H1 (cell line): Measurements from ENCODE around the gene ACLY. TPM values are rescaled to one million over a fixed set of nuclear protein-coding genes. Genes with fewer than 3 reads are reported as not detected.

Experiments
- CTCF ChIA-PET: fragments of 300-600 bp; sonication (Branson Sonifier 250); formaldehyde crosslinking; loops from one replicate; lab custom pipeline; 2021; ENCODE audit not compliant: partially characterized antibody; lab: Charles Lee
- POLR2A ChIA-PET: fragments of 300-600 bp; sonication (Branson Sonifier 250); formaldehyde crosslinking; loops from one replicate; lab custom pipeline; 2021; ENCODE audit warnings: inconsistent platforms; ENCODE audit not compliant: partially characterized antibody; lab: Charles Lee
- DNase-seq, 2 experiments: peaks; one replicate each; pipeline versions ENCODE4 v3.0.0 to v3.0.0-alpha.2; 2010 to 2022; ENCODE audit warnings: low spot score in 2 of 2, low read depth in 1 of 2, mixed read lengths in 1 of 2
- FAIRE-seq: peaks from 2 replicates; lab custom pipeline; 2011; peaks lifted over from hg19 to GRCh38; lab: Jason Lieb, UNC
- H2AFZ ChIP-seq: 2 replicates; pipeline ENCODE4 v1.8.1; 2012; ENCODE audit warnings: low read length, inconsistent platforms
- H2AK5ac ChIP-seq: 2 replicates; pipeline ENCODE4 v1.6.1; 2013; ENCODE audit warnings: low read depth, low read length
- H2BK120ac ChIP-seq: replicated peaks from 2 replicates; pipeline ENCODE3; 2013; ENCODE audit warnings: low read depth, low read length, inconsistent platforms
- H2BK12ac ChIP-seq: 2 replicates; pipeline ENCODE4 v1.6.1; 2013; ENCODE audit warnings: low read depth, low read length
- H2BK15ac ChIP-seq: 2 replicates; pipeline ENCODE4 v1.6.1; 2013; ENCODE audit warnings: low read length
- H2BK20ac ChIP-seq: 2 replicates; pipeline ENCODE4 v1.6.1; 2013; ENCODE audit warnings: low read length
- H2BK5ac ChIP-seq: 2 replicates; pipeline ENCODE4 v1.6.1; 2013; ENCODE audit warnings: low read depth, low read length
- H3K14ac ChIP-seq: 2 replicates; pipeline ENCODE4 v1.6.1; 2013; ENCODE audit warnings: inconsistent platforms; ENCODE audit not compliant: insufficient read length
- H3K18ac ChIP-seq: 2 replicates; pipeline ENCODE4 v1.6.1; 2013; ENCODE audit warnings: low read length; ENCODE audit errors: extremely low read depth
- H3K23ac ChIP-seq: 2 replicates; pipeline ENCODE4 v1.6.1; 2013; ENCODE audit warnings: inconsistent platforms; ENCODE audit not compliant: insufficient read length
- H3K23me2 ChIP-seq: 2 replicates; pipeline ENCODE4 v1.6.1; 2013; ENCODE audit warnings: low read depth, low read length
- H3K27ac ChIP-seq: 2 replicates; pipeline ENCODE4 v1.6.1; 2011; ENCODE audit warnings: low read depth, low read length, inconsistent platforms
- H3K27me3 ChIP-seq, 4 experiments: replicated peaks in 1 of 4; 1 replicate in 1 of 4; 2 replicates in 3 of 4; pipeline versions ENCODE4 v1.6.1 to v1.8.1; 2011 to 2013; ENCODE audit warnings: low read length in 3 of 4, mild to moderate bottlenecking in 3 of 4, inconsistent platforms in 2 of 4, mixed read lengths in 2 of 4, moderate library complexity in 1 of 4; ENCODE audit not compliant: control insufficient read depth in 3 of 4, insufficient read depth in 3 of 4; ENCODE audit errors: extremely low read depth in 1 of 4
- H3K36me3 ChIP-seq, 4 experiments: 2 replicates each; pipeline versions ENCODE4 v1.6.1 to v1.8.1; 2011 to 2013; ENCODE audit warnings: mild to moderate bottlenecking in 4 of 4, low read length in 3 of 4, moderate library complexity in 2 of 4, control low read depth in 1 of 4, inconsistent platforms in 1 of 4; ENCODE audit not compliant: insufficient read depth in 4 of 4, control insufficient read depth in 2 of 4
- H3K4ac ChIP-seq: replicated peaks from 2 replicates; pipeline ENCODE3; 2013; ENCODE audit warnings: low read length, low read depth, mixed read lengths, inconsistent platforms; ENCODE audit not compliant: insufficient read length
- H3K4me1 ChIP-seq, 4 experiments: replicated peaks in 1 of 4; 1 replicate in 1 of 4; 2 replicates in 3 of 4; pipeline versions ENCODE4 v1.6.1 to v1.8.1; 2011 to 2013; ENCODE audit warnings: low read length in 3 of 4, inconsistent platforms in 2 of 4, mixed read lengths in 1 of 4; ENCODE audit not compliant: insufficient read depth in 4 of 4, control insufficient read depth in 3 of 4
- H3K4me2 ChIP-seq, 2 experiments: 2 replicates each; pipeline versions ENCODE4 v1.6.1 to v1.8.1; 2011 to 2013; ENCODE audit warnings: low read depth in 2 of 2, low read length in 2 of 2, control low read depth in 1 of 2, inconsistent platforms in 1 of 2, mild to moderate bottlenecking in 1 of 2; ENCODE audit not compliant: insufficient read depth in 1 of 2
- H3K4me3 ChIP-seq, 4 experiments: fragments of 200-600, 300-600 bp in 1 of 4; sonication (generic), shearing (Covaris generic), sonication (Bioruptor Twin) in 1 of 4; 2 replicates each; pipeline versions ENCODE4 v1.5.1 to v1.8.1; 2011 to 2016; ENCODE audit warnings: low read length in 4 of 4, low read depth in 3 of 4, control low read depth in 2 of 4, inconsistent platforms in 2 of 4, mild to moderate bottlenecking in 2 of 4, mixed read lengths in 1 of 4, moderate library complexity in 1 of 4; ENCODE audit not compliant: insufficient read depth in 2 of 4; ENCODE audit errors: extremely low read depth in 1 of 4
- H3K56ac ChIP-seq: replicated peaks from 2 replicates; pipeline ENCODE3; 2013; ENCODE audit warnings: low read depth, mild to moderate bottlenecking, mixed read lengths, low read length, inconsistent platforms; ENCODE audit not compliant: insufficient read length
- H3K79me1 ChIP-seq: 2 replicates; pipeline ENCODE4 v1.6.1; 2013; ENCODE audit warnings: low read depth, low read length, control low read depth
- H3K79me2 ChIP-seq, 2 experiments: 2 replicates each; pipeline versions ENCODE4 v1.6.1 to v1.8.1; 2012 to 2013; ENCODE audit warnings: low read length in 2 of 2, mild to moderate bottlenecking in 2 of 2, inconsistent platforms in 1 of 2; ENCODE audit not compliant: insufficient read depth in 2 of 2, control insufficient read depth in 1 of 2
- H3K9ac ChIP-seq, 4 experiments: replicated peaks in 1 of 4; 1 replicate in 1 of 4; 2 replicates in 3 of 4; pipeline versions ENCODE4 v1.6.1 to v1.8.1; 2011 to 2013; ENCODE audit warnings: low read depth in 3 of 4, low read length in 3 of 4, control low read depth in 2 of 4, mild to moderate bottlenecking in 2 of 4, moderate library complexity in 2 of 4, inconsistent platforms in 1 of 4; ENCODE audit errors: extremely low read depth in 1 of 4
- H3K9me3 ChIP-seq, 2 experiments: 2 replicates each; pipeline versions ENCODE4 v1.6.1 to v1.8.1; 2012 to 2013; ENCODE audit warnings: mild to moderate bottlenecking in 2 of 2, moderate library complexity in 2 of 2, control low read depth in 1 of 2, inconsistent platforms in 1 of 2, low read depth in 1 of 2, low read length in 1 of 2, mixed read lengths in 1 of 2; ENCODE audit not compliant: insufficient read depth in 2 of 2
- H4K20me1 ChIP-seq, 2 experiments: replicated peaks in 1 of 2; 2 replicates each; pipeline versions ENCODE3 to v1.8.1; 2011 to 2013; ENCODE audit warnings: inconsistent platforms in 2 of 2, low read length in 2 of 2, mild to moderate bottlenecking in 1 of 2; ENCODE audit not compliant: insufficient read depth in 2 of 2, control insufficient read depth in 1 of 2
- H4K5ac ChIP-seq: 2 replicates; pipeline ENCODE4 v1.6.1; 2013; ENCODE audit warnings: low read length, low read depth, mixed read lengths, inconsistent platforms; ENCODE audit not compliant: insufficient read length
- H4K8ac ChIP-seq: 2 replicates; pipeline ENCODE4 v1.8.0; 2013; ENCODE audit warnings: mild to moderate bottlenecking, moderate library complexity, low read length, inconsistent platforms; ENCODE audit not compliant: insufficient read depth; ENCODE audit errors: extremely low read depth
- H4K91ac ChIP-seq: replicated peaks from 2 replicates; pipeline ENCODE3; 2013; ENCODE audit warnings: low read length, mixed read lengths, inconsistent platforms; ENCODE audit not compliant: insufficient read length
- CHD2 ChIP-seq: IDR thresholded peaks from 2 replicates; pipeline ENCODE4 v1.6.1; 2012; ENCODE audit warnings: low read length, improper control_type of control experiment
- EP300 ChIP-seq, 2 experiments: IDR thresholded peaks; 1 replicate in 1 of 2; 2 replicates in 1 of 2; pipeline ENCODE4 v1.6.1; 2011 to 2012; ENCODE audit warnings: low read depth in 2 of 2, low read length in 2 of 2, mild to moderate bottlenecking in 2 of 2, borderline replicate concordance in 1 of 2, inconsistent platforms in 1 of 2, moderate library complexity in 1 of 2
- GABPA ChIP-seq: IDR thresholded peaks from 2 replicates; pipeline ENCODE4 v1.6.1; 2011; ENCODE audit warnings: mild to moderate bottlenecking, low read length, moderate library complexity, borderline replicate concordance; ENCODE audit not compliant: insufficient read depth
- KDM1A ChIP-seq: fragments of 200-600, 300-600 bp; sonication (generic); IDR thresholded peaks from 2 replicates; pipeline ENCODE4 v1.7.1; 2016; ENCODE audit warnings: mild to moderate bottlenecking, low read length, borderline replicate concordance
- POLR2AphosphoS5 ChIP-seq: IDR thresholded peaks from 2 replicates; pipeline ENCODE4 v1.6.1; 2011; ENCODE audit warnings: low read depth, low read length
- RAD21 ChIP-seq, 2 experiments: IDR thresholded peaks in 1 of 2; conservative IDR thresholded peaks in 1 of 2; 2 replicates each; pipeline ENCODE4 v1.6.1; 2011; ENCODE audit warnings: low read depth in 2 of 2, low read length in 2 of 2, improper control_type of control experiment in 1 of 2, inconsistent platforms in 1 of 2, mild to moderate bottlenecking in 1 of 2, moderate library complexity in 1 of 2
- RFX5 ChIP-seq: IDR thresholded peaks from 2 replicates; pipeline ENCODE4 v1.6.1; 2011; ENCODE audit warnings: low read depth, low read length, improper control_type of control experiment, borderline replicate concordance
- SIRT6 ChIP-seq: IDR thresholded peaks from one replicate; pipeline ENCODE4 v1.7.1; 2012; ENCODE audit warnings: low read length, inconsistent platforms
- TBP ChIP-seq: IDR thresholded peaks from 2 replicates; pipeline ENCODE4 v1.6.1; 2011; ENCODE audit warnings: low read depth, low read length, improper control_type of control experiment
- TCF12 ChIP-seq: IDR thresholded peaks from 2 replicates; pipeline ENCODE4 v1.6.1; 2011; ENCODE audit warnings: low read depth, mild to moderate bottlenecking, low read length
- WGBS, 2 experiments: shearing (Covaris generic) in 1 of 2; methylation state at CpG; one replicate each; pipeline versions ENCODE4 v1.1.6 to v1.1.7; 2013 to 2015; ENCODE audit warnings: low lambda C conversion rate in 2 of 2, mixed read lengths in 2 of 2, inconsistent platforms in 1 of 2, low coverage in 1 of 2, missing lambda C conversion rate in 1 of 2; ENCODE audit not compliant: insufficient replicate concordance in 2 of 2, insufficient coverage in 1 of 2, insufficient read length in 1 of 2; ENCODE audit errors: extremely low coverage in 1 of 2, missing lambda C conversion rate in 1 of 2; 5-methylcytosine and 5-hydroxymethylcytosine counted together
- polyA plus RNA-seq, 7 experiments: library from polyadenylated mRNA; depleted of rRNA in 3 of 7; stranded (reverse) in 5 of 7; unstranded in 2 of 7; fragments of >200 nt in 5 of 7; fragments of 200-250 nt in 2 of 7; gene quantifications; 1 replicate in 5 of 7; 2 replicates in 1 of 7; 4 replicates in 1 of 7; pipeline versions ENCODE4 v1.2.1 to v1.2.3, GENCODE V29; 2011 to 2013; ENCODE audit warnings: missing spikeins in 2 of 7, mixed read lengths in 2 of 7
- total RNA-seq: library from RNA; stranded (reverse); fragmentation: NEBNext Ultra II Directional; extraction: Animal tissue kit (Norgen Biotek cat#: 25700); gene quantifications from 2 replicates; pipeline ENCODE4 v1.2.1, GENCODE V29; 2021
- TF ChIP-seq, protein P1 (sequence below): IDR thresholded peaks from 2 replicates; pipeline ENCODE4 v1.6.1; 2011; ENCODE audit warnings: low read length, improper control_type of control experiment

Gene ACLY
- total and polyA plus RNA-seq, 2 of the 8 experiments (the other 6 are each of a cell fraction or from before 2014, with no cell fraction given): 167 to 393 TPM

DNA sequence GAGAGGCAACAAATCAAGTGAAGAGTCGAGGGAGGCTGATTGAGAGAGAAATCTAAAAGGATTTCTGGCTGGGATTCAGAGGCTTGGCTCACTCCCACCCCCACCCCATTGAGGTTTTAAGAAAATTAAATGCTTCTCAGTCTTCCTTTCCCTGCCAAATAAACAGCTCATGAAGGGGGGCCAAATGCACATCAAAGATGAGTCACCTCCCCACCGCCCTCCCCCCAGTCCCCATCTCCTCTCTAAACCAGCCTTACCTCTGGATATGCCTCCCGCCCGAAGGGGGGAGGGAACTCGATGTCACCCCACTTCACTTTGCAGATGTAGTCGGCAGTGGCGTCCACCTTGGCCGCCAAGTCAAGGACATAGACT lies 11.6 kb downstream of the ACLY start:
- Histone ChIP-seq H3K4me2 (no peak overlapping the region), H3K27me3 (no peaks in the 10 kb centered on the region), H3K4me1 (no peaks in the 10 kb centered on the region; a peak in 1 of 7 replicates), H3K56ac (no peak overlapping the region), H4K5ac (no peak overlapping the region), H2BK12ac (no peak overlapping the region), H2BK120ac (no peak overlapping the region), H3K4me3 (no peak overlapping the region), H4K8ac (no peak overlapping the region), H2BK20ac (no peak overlapping the region), H2BK15ac (no peak overlapping the region), H3K79me1 (peaks cover 11% of the 10 kb centered on the region), H3K9ac (no peak overlapping the region), H4K91ac (no peak overlapping the region), H2BK5ac (no peak overlapping the region), H4K20me1 (peaks cover 20 to 40% of the 10 kb centered on the region in 2 experiments), H2AK5ac (no peak overlapping the region), H3K18ac (no peak overlapping the region), H3K23me2 (no peaks in the 10 kb centered on the region; the same call in 1 of the 2 replicates), H3K79me2 (peaks cover 0 to 16% of the 10 kb centered on the region in 2 experiments; a peak in 2 of 4 replicates), H3K14ac (no peak overlapping the region), H3K27ac (no peak overlapping the region), H3K36me3 (peaks cover 63 to 98% (median 87%) of the 10 kb centered on the region in 4 experiments), H3K4ac (no peak overlapping the region), H3K9me3 (no peaks in the 10 kb centered on the region), H2AFZ (no peak overlapping the region), H3K23ac (no peak overlapping the region)
- CTCF ChIA-PET: no interaction called here
- DNase-seq (no peak), FAIRE-seq (no peak)
- 97% methylated on average over 7 of the region's 8 CpGs; no CpG with 5 or more reads in 1 of the 2 experiments for WGBS, 2 experiments
- POLR2A ChIA-PET: interaction anchor here (0.6 to 2.6 kb wide), 4 partner anchors 10 to 19 kb away, joined by 3 to 9 read pairs (median 6); partner anchors contain the start of gene ACLY
- TF ChIP-seq RAD21 (IDR thresholded peaks at IDR 0.05 in 1 of 2, conservative IDR thresholded peaks at IDR 0.05 in 1 of 2; ENCODE audit: low read depth in 2 of 2, low read length in 2 of 2) (no peak), CHD2 (no peak), POLR2AphosphoS5 (no peak), TCF12 (no peak), SIRT6 (no peak), EP300 (IDR thresholded peaks at IDR 0.05; ENCODE audit: borderline replicate concordance in 1 of 2, low read depth in 2 of 2, low read length in 2 of 2) (no peak), RFX5 (no peak), KDM1A (no peak), TBP (no peak), GABPA (no peak)
- TF ChIP-seq, protein P1, sequence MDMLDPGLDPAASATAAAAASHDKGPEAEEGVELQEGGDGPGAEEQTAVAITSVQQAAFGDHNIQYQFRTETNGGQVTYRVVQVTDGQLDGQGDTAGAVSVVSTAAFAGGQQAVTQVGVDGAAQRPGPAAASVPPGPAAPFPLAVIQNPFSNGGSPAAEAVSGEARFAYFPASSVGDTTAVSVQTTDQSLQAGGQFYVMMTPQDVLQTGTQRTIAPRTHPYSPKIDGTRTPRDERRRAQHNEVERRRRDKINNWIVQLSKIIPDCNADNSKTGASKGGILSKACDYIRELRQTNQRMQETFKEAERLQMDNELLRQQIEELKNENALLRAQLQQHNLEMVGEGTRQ: no peak
